Naive thymus-derived CD4-positive, alpha-beta T cell (primary cell): ENCODE measurements around the gene NKX1-2. TPM values are rescaled to one million over a fixed set of nuclear protein-coding genes. Genes with fewer than 3 reads are reported as not detected.
A peak's percentile ranks its signal among the peaks of the same experiment; 100 is the strongest.

Source experiments
- ATAC-seq: fragments of 150-1000 bp; cut with Tn5 transposase; 2 replicates; pipeline ENCODE4 v1.10.0; 2021; ENCODE audit warnings: mild to moderate bottlenecking, moderate library complexity
- CTCF ChIA-PET: fragments of 350-600 bp; sonication (Branson Sonifier 250); formaldehyde crosslinking; loops from one replicate; lab custom pipeline; 2021; ENCODE audit warnings: antibody characterized with exemption; lab: Charles Lee
- POLR2A ChIA-PET: fragments of 350-600 bp; sonication (Branson Sonifier 250); formaldehyde crosslinking; loops from one replicate; lab custom pipeline; 2021; ENCODE audit warnings: antibody characterized with exemption, inconsistent platforms; lab: Charles Lee
- DNase-seq, 9 donors: peaks; one replicate each; pipeline versions ENCODE4 v3.0.0 to v3.0.0-alpha.2; 2020 to 2022; ENCODE audit warnings: mixed read lengths in 1 of 9
- H3K27ac ChIP-seq: one replicate; pipeline ENCODE4 v1.7.0; 2013; ENCODE audit warnings: mild to moderate bottlenecking, low read depth, low read length, moderate library complexity
- H3K27me3 ChIP-seq, 2 donors: one replicate each; pipeline ENCODE4 v1.7.0; 2013; ENCODE audit warnings: low read length in 2 of 2, mild to moderate bottlenecking in 2 of 2, moderate library complexity in 2 of 2; ENCODE audit not compliant: control insufficient read depth in 2 of 2, insufficient read depth in 2 of 2
- H3K36me3 ChIP-seq, 3 experiments: 1 replicate in 2 of 3; 2 replicates in 1 of 3; pipeline ENCODE4 v1.7.0; 2013; ENCODE audit warnings: low read length in 3 of 3, mild to moderate bottlenecking in 3 of 3, moderate library complexity in 1 of 3; ENCODE audit not compliant: insufficient read depth in 3 of 3, control insufficient read depth in 2 of 3
- H3K4me1 ChIP-seq, 2 donors: one replicate each; pipeline ENCODE4 v1.7.0; 2013; ENCODE audit warnings: low read length in 2 of 2, mild to moderate bottlenecking in 2 of 2, moderate library complexity in 1 of 2; ENCODE audit not compliant: control insufficient read depth in 2 of 2, insufficient read depth in 2 of 2
- H3K4me3 ChIP-seq: 2 replicates; pipeline ENCODE4 v1.7.0; 2013; ENCODE audit warnings: mild to moderate bottlenecking, low read length
- H3K9me3 ChIP-seq, 3 experiments: 1 replicate in 2 of 3; 2 replicates in 1 of 3; pipeline ENCODE4 v1.7.0; 2013; ENCODE audit warnings: low read length in 3 of 3; ENCODE audit not compliant: control insufficient read depth in 2 of 3
- H3K27ac Mint-ChIP-seq, 9 donors: one replicate each; pipeline ENCODE4 v1.8.0; 2020 to 2022; ENCODE audit warnings: mixed read lengths in 9 of 9, mild to moderate bottlenecking in 8 of 9, moderate library complexity in 5 of 9, inconsistent platforms in 2 of 9
- H3K27me3 Mint-ChIP-seq, 5 donors: one replicate each; pipeline ENCODE4 v1.8.0; 2021 to 2022; ENCODE audit warnings: mixed read lengths in 5 of 5, mild to moderate bottlenecking in 1 of 5
- H3K36me3 Mint-ChIP-seq, 5 donors: one replicate each; pipeline ENCODE4 v1.8.0; 2020 to 2022; ENCODE audit warnings: mixed read lengths in 5 of 5, mild to moderate bottlenecking in 3 of 5, inconsistent platforms in 1 of 5
- H3K4me1 Mint-ChIP-seq, 7 donors: one replicate each; pipeline ENCODE4 v1.8.0; 2020 to 2022; ENCODE audit warnings: mixed read lengths in 7 of 7, mild to moderate bottlenecking in 3 of 7, inconsistent platforms in 1 of 7
- H3K4me3 Mint-ChIP-seq, 10 donors: one replicate each; pipeline ENCODE4 v1.8.0; 2020 to 2022; ENCODE audit warnings: mild to moderate bottlenecking in 10 of 10, mixed read lengths in 10 of 10, moderate library complexity in 6 of 10, inconsistent platforms in 2 of 10
- H3K9me3 Mint-ChIP-seq, 11 donors: one replicate each; pipeline ENCODE4 v1.8.0; 2020 to 2022; ENCODE audit warnings: mixed read lengths in 11 of 11, mild to moderate bottlenecking in 4 of 11, inconsistent platforms in 1 of 11, moderate library complexity in 1 of 11
- intact Hi-C, 2 donors: fragments of 100-400 bp; cut with micrococcal nuclease; formaldehyde crosslinking; loops; one replicate each; pipeline ENCODE4 v1.15.1; 2023
- polyA plus RNA-seq, 2 donors: library from polyadenylated mRNA; unstranded; fragments of 300-500 nt; fragmentation: Illumina TruSeq; gene quantifications; one replicate each; pipeline ENCODE4 v1.2.3, GENCODE V29; 2021
- total RNA-seq, 6 experiments: library from RNA in 5 of 6; stranded (reverse) in 5 of 6; gene quantifications; 1 replicate in 5 of 6; 2 replicates in 1 of 6; pipeline ENCODE4 v1.2.3 and lab custom pipeline; 2021 to 2026

Gene NKX1-2
- total and polyA plus RNA-seq, 7 experiments from 2014 or later, result not detected

DNA sequence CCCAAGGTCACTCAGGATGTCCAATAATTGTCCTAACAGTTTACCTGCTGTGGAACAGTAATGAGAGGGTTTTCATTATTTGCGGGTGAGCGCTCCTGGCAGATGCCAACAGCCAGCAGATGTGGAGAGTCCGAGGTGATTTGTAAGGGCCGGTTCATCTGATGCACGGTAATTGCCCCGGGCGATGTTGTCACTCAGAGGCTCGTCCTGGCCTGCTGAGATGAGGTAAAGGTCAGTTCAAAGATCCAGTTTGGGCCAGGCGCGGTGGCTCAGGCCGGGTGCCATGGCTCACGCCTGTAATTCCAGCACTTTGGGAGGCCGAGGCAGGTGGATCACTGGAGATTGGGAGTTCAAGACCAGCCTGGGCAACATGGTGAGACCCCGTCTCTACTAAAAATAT is 28.7 kb upstream of the NKX1-2 start:
- ChIA-PET POLR2A (no interaction called here), CTCF (no interaction called here)
- Mint-ChIP-seq H3K4me3 (no peak overlapping the region), H3K36me3 (peaks cover 0 to 12% (median 0%) of the 10 kb centered on the region in 5 donors), H3K27me3 (no peaks in the 10 kb centered on the region), H3K4me1 (peaks cover 0 to 13% (median 4%) of the 10 kb centered on the region in 7 donors), H3K9me3 (peaks cover 0 to 1% (median 0%) of the 10 kb centered on the region in 11 donors), H3K27ac (no peak overlapping the region)
- Histone ChIP-seq H3K36me3 (no peaks in the 10 kb centered on the region), H3K27me3 (no peaks in the 10 kb centered on the region), H3K4me1 (no peaks in the 10 kb centered on the region), H3K9me3 (no peaks in the 10 kb centered on the region), H3K4me3 (no peak overlapping the region), H3K27ac (no peak overlapping the region)
- ATAC-seq (no peak), DNase-seq (no peak)
- intact Hi-C loops, result no loop called here

DNA sequence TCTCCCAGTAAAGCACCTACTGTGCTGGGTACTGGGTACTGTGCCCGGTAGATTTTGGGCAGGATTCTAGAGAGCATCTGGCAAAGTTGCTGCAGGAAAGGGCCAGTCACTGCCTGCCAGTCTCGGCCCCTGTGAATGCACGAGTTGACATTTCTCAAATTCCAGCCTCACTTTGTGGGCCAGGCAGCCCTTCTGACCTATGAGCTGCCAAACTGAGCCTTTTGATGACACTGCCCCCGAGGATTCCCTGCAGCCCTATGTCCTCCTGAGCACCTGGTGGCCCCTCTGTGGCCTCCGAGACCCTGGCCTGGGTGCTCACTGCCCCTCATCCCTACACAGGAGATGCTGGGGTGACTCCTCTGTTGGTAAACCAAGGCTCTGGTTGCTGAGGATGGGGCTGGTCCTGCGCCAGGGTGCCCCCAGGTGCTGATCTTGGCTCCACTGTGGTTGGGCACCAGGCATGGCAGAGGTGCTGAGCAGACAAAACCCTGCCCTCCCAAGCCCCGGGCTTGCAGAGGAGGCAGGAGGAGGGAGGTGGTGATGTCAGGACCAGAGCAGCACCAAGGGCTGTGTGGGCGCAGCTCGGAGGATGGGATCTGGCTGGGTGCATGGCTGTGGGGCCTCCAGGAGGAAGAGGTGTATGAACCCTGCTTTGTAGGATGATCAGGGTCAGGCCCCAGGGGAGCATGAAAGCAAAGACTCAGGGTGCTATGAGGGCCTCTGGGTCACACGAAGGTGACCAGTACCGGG is 28.0 kb upstream of the NKX1-2 start:
- ATAC-seq, result no peak
- no peak overlapping the region for H3K4me3 ChIP-seq
- Mint-ChIP-seq H3K4me3 (no peak overlapping the region), H3K9me3 (peaks cover 0 to 1% (median 0%) of the 10 kb centered on the region in 11 donors), H3K4me1 (peaks cover 0 to 8% (median 4%) of the 10 kb centered on the region in 7 donors), H3K27me3 (no peaks in the 10 kb centered on the region), H3K27ac (peak overlapping the region in 1 of 9 donors; percentile 62), H3K36me3 (peaks cover 0 to 7% (median 0%) of the 10 kb centered on the region in 5 donors)
- H3K36me3 ChIP-seq, result no peaks in the 10 kb centered on the region
- DNase-seq, result no peak
- no peaks in the 10 kb centered on the region for H3K27me3 ChIP-seq
- no peaks in the 10 kb centered on the region for H3K9me3 ChIP-seq
- intact Hi-C loops, result no loop called here
- CTCF ChIA-PET, result interaction anchor here (0.6 kb wide), 1 partner anchor 138 kb away, joined by 3 read pairs; no protein-coding TSS in a partner anchor
- POLR2A ChIA-PET, result no interaction called here
- no peak overlapping the region for H3K27ac ChIP-seq
- no peaks in the 10 kb centered on the region for H3K4me1 ChIP-seq

DNA sequence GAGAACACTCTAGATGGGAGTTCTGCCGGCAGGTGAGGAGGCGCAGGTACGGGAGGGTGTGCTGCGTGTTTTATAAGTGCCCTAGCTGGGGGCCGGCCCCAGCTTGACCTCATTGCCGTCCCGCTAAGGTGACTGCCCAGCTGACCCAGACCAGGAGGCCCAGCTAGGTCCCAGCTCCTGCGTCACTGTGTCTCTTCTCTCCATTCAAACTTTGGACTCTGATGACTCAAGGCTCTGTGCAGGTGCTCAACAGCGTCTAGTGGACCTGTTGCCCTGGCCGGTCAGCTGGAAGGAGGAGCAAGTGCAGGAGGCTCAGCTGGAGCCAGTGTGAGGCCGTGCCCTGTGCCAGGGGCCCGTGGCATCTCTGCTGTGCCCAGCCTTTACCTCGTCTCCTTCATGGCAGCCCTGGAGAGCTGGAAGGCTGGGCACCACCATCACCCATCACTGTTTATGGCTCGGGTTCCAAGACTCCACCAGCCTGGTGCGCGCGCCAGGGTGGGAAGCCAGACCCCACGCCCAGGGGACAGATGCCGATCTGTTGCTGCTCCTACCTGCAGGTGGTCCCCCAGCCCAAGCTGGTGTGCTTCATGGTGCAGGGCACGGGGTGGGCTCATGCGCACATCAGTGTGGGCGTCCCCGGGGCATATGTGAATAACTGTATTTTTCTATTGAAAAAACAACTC is 26.3 kb upstream of the NKX1-2 start:
- H3K9me3 ChIP-seq, result no peaks in the 10 kb centered on the region
- intact Hi-C loops, result no loop called here
- ChIA-PET CTCF (no interaction called here), POLR2A (no interaction called here)
- H3K4me3 ChIP-seq, result no peak overlapping the region
- no peaks in the 10 kb centered on the region for H3K27me3 ChIP-seq
- Mint-ChIP-seq H3K27ac (no peak overlapping the region), H3K36me3 (no peaks in the 10 kb centered on the region), H3K9me3 (no peaks in the 10 kb centered on the region), H3K4me1 (peaks cover 0 to 12% (median 4%) of the 10 kb centered on the region in 7 donors), H3K27me3 (no peaks in the 10 kb centered on the region), H3K4me3 (no peak overlapping the region)
- no peaks in the 10 kb centered on the region for H3K4me1 ChIP-seq
- H3K27ac ChIP-seq, result no peak overlapping the region
- DNase-seq (no peak), ATAC-seq (no peak)
- no peaks in the 10 kb centered on the region for H3K36me3 ChIP-seq

DNA sequence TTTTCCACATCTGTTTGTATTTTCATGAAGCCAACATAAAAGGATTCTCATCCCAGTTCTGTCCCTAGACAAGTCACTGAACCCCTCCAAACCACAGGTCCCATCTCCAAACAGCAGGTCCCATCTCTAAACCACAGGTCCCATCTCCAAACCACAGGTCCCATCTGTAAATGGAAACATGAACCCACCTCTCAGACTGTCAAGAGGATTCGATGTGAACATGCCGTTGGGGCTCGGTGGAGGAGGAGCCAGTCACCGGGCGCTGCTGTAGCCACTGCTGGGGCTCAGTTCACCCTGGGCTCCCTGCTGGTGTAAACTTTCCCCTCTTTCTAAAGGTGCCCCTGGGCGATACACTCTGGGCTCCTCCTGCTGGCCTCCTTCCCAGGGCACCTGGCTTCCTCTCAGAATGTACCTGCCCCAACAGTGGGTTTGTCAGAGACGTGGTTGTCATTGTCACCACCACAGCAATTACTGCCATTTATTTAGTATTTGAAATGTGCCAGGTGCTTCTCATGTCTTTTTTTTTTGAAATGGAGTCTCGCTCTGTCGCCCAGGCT is 24.8 kb upstream of the NKX1-2 start:
- no peak overlapping the region for H3K4me3 Mint-ChIP-seq
- no peaks in the 10 kb centered on the region for H3K4me1 ChIP-seq
- no peak overlapping the region for H3K27ac ChIP-seq
- peaks cover 0 to 5% (median 0%) of the 10 kb centered on the region in 3 experiments for H3K36me3 ChIP-seq
- no peak for ATAC-seq
- H3K4me1 Mint-ChIP-seq, result peaks cover 0 to 12% (median 4%) of the 10 kb centered on the region in 7 donors
- no peaks in the 10 kb centered on the region for H3K27me3 ChIP-seq
- no peaks in the 10 kb centered on the region for H3K9me3 Mint-ChIP-seq
- intact Hi-C loops, result loop anchor here in 1 of 2 donors (5.0 kb wide), 1 partner anchor 242 kb away; no protein-coding TSS in a partner anchor
- H3K4me3 ChIP-seq, result no peak overlapping the region
- ChIA-PET CTCF (interaction anchor here (0.6 kb wide), 2 partner anchors 73 to 79 kb away, joined by 3 to 5 read pairs; no protein-coding TSS in a partner anchor), POLR2A (interaction anchor here (1.4 kb wide), 1 partner anchor 13 kb away, joined by 3 read pairs; the partner anchor contains the start of gene LHPP)
- no peaks in the 10 kb centered on the region for H3K9me3 ChIP-seq
- no peak overlapping the region for H3K27ac Mint-ChIP-seq
- H3K27me3 Mint-ChIP-seq, result no peaks in the 10 kb centered on the region
- peaks cover 0 to 10% (median 0%) of the 10 kb centered on the region in 5 donors for H3K36me3 Mint-ChIP-seq
- DNase-seq, result no peak

DNA sequence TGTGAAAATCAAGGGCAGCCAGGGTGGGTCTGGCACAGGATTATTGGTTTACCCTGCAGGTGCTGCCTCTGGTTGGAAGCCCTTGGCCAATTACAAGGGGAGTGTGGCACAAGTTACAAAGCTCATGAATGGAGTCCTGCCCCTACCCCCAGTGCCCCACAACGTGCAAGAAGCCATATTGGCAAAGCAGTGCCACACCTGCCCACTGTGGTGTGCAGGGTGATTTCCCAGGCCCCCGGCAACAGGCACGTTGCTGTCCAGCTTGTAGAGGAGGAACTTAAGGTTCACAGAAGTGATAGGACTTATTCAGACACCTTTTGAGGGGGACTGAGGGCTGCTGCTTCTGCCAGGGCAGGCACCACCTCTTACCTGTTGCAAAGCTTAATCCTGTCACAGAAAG is 23.2 kb upstream of the NKX1-2 start:
- intact Hi-C loops, result loop anchor here in 1 of 2 donors (5.0 kb wide), 1 partner anchor 241 kb away; no protein-coding TSS in a partner anchor
- H3K27me3 ChIP-seq, result no peaks in the 10 kb centered on the region
- H3K4me1 ChIP-seq, result no peaks in the 10 kb centered on the region
- ChIA-PET POLR2A (interaction anchor here (1.2 kb wide), 1 partner anchor 11 kb away, joined by 3 read pairs; the partner anchor contains the start of gene LHPP), CTCF (interaction anchor here (0.6 kb wide), 1 partner anchor 29 kb away, joined by 3 read pairs; no protein-coding TSS in a partner anchor)
- Mint-ChIP-seq H3K4me3 (no peak overlapping the region), H3K36me3 (peaks cover 0 to 14% (median 0%) of the 10 kb centered on the region in 5 donors), H3K4me1 (peaks cover 0 to 12% (median 4%) of the 10 kb centered on the region in 7 donors), H3K27me3 (no peaks in the 10 kb centered on the region), H3K27ac (peak overlapping the region in 1 of 9 donors; percentile 58), H3K9me3 (no peaks in the 10 kb centered on the region)
- no peaks in the 10 kb centered on the region for H3K9me3 ChIP-seq
- H3K4me3 ChIP-seq, result no peak overlapping the region
- H3K36me3 ChIP-seq, result peaks cover 0 to 7% (median 0%) of the 10 kb centered on the region in 3 experiments
- ATAC-seq (no peak), DNase-seq (no peak)
- H3K27ac ChIP-seq, result no peak overlapping the region

DNA sequence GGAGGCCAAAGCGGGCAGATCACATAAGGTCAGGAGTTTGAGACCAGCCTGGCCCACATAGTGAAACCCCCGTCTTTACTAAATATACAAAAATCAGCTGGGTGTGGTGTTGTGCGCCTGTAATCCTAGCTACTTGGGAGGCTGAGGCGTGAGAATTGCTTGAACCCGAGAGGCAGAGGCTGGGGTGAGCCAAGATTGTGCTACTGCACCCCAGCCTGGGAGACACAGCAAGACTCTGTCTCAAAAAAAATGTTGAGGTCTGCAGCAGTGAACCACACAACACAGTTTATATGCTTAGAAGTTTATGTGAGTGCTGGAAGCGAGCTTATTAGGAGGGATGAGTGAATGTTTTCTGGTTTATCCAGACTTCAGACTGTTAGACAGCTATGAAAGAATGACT is 22.2 kb upstream of the NKX1-2 start:
- ChIA-PET CTCF (interaction anchor here (1.1 kb wide), 1 partner anchor 82 kb away, joined by 3 read pairs; no protein-coding TSS in a partner anchor), POLR2A (interaction anchor here (0.7 to 1.2 kb wide), 2 partner anchors 10 to 568 kb away, joined by 3 read pairs; partner anchors contain the start of gene LHPP)
- no peak overlapping the region for H3K27ac Mint-ChIP-seq
- no peak overlapping the region for H3K4me3 Mint-ChIP-seq
- H3K9me3 ChIP-seq, result no peaks in the 10 kb centered on the region
- ATAC-seq, result no peak
- H3K27ac ChIP-seq, result no peak overlapping the region
- H3K27me3 Mint-ChIP-seq, result no peaks in the 10 kb centered on the region
- H3K36me3 ChIP-seq, result peaks cover 0 to 7% (median 0%) of the 10 kb centered on the region in 3 experiments
- H3K9me3 Mint-ChIP-seq, result no peaks in the 10 kb centered on the region
- no peak for DNase-seq
- no peaks in the 10 kb centered on the region for H3K4me1 ChIP-seq
- intact Hi-C loops, result loop anchor here in 1 of 2 donors (5.0 kb wide), 1 partner anchor 240 kb away; no protein-coding TSS in a partner anchor
- no peaks in the 10 kb centered on the region for H3K27me3 ChIP-seq
- H3K4me1 Mint-ChIP-seq, result peaks cover 0 to 14% (median 6%) of the 10 kb centered on the region in 7 donors
- H3K4me3 ChIP-seq, result no peak overlapping the region
- H3K36me3 Mint-ChIP-seq, result peaks cover 0 to 14% (median 0%) of the 10 kb centered on the region in 5 donors
